Vagina (tissue), 2 donors: ENCODE results near the gene NOLC1.
"Not testable (repeated sequence)": the region's sequence is repeated elsewhere in the genome, so short reads cannot be mapped to it uniquely, and the experiment has no call there.

Source experiments
- POLR2AphosphoS5 ChIP-seq, 2 donors: sonication (generic); formaldehyde crosslinking; IDR thresholded peaks; one replicate each; pipeline ENCODE4 v1.9.0; 2017; ENCODE audit warnings: antibody characterized with exemption in 2 of 2, mild to moderate bottlenecking in 2 of 2, low read depth in 1 of 2; ENCODE audit not compliant: insufficient read depth in 1 of 2
- TF ChIP-seq, protein P1 (sequence below), 3 experiments: fragments of 450-650 bp in 2 of 3; fragments of 200-600 bp in 1 of 3; sonication (generic) in 1 of 3; IDR thresholded peaks; one replicate each; pipeline ENCODE4 v1.5.1; 2017 to 2019; ENCODE audit warnings: antibody characterized with exemption in 3 of 3, mild to moderate bottlenecking in 2 of 3, moderate library complexity in 2 of 3

- TF ChIP-seq, protein P1, sequence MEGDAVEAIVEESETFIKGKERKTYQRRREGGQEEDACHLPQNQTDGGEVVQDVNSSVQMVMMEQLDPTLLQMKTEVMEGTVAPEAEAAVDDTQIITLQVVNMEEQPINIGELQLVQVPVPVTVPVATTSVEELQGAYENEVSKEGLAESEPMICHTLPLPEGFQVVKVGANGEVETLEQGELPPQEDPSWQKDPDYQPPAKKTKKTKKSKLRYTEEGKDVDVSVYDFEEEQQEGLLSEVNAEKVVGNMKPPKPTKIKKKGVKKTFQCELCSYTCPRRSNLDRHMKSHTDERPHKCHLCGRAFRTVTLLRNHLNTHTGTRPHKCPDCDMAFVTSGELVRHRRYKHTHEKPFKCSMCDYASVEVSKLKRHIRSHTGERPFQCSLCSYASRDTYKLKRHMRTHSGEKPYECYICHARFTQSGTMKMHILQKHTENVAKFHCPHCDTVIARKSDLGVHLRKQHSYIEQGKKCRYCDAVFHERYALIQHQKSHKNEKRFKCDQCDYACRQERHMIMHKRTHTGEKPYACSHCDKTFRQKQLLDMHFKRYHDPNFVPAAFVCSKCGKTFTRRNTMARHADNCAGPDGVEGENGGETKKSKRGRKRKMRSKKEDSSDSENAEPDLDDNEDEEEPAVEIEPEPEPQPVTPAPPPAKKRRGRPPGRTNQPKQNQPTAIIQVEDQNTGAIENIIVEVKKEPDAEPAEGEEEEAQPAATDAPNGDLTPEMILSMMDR (IDR thresholded peaks at IDR 0.05), result not testable (repeated sequence)
- TF ChIP-seq POLR2AphosphoS5 (IDR thresholded peaks at IDR 0.05; ENCODE audit: insufficient read depth in 1 of 2, low read depth in 1 of 2), result not testable (repeated sequence)
Observed at GRCh38 chr10:102188941-102189898, 37.0 kb downstream of the NOLC1 start.
